ENCODE data around the gene PRLHR. TPM values are rescaled to one million over a fixed set of nuclear protein-coding genes. Genes with fewer than 3 reads are reported as not detected.

The PRLHR gene
- polyA plus RNA-seq, 1 donor, result 1.1 TPM

DNA sequence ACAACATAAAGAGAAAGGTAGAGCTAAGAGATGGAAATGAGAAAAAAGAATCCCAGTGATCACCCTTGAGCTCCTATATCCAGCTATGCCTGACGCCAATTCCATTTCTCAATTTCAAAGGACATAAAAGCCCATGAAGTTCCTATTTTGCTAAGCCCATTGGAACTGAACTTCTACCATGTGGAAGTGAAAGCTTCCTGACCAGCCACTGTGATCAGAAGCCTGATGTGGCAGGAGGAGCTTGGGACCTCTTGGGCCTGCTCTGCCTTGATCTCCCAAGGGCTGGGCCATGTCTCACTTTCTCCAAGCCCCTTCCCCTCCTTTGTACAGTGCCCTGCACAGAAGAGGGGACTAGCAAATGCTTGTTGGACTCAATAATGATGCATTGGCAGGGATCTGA lies 52.7 kb downstream of the PRLHR start:
- Histone ChIP-seq H3K36me3 (ENCODE audit: control insufficient read depth, insufficient read depth, low read length) (no peaks in the 10 kb centered on the region), H3K27ac (ENCODE audit: low read length) (no peak overlapping the region), H3K4me3 (ENCODE audit: low read length) (no peak overlapping the region), H3K27me3 (ENCODE audit: control insufficient read depth, insufficient read depth, low read length) (peaks cover 28% of the 10 kb centered on the region), H3K4me1 (ENCODE audit: control insufficient read depth, insufficient read depth, low read length) (no peaks in the 10 kb centered on the region), H3K9me3 (ENCODE audit: control insufficient read depth, low read depth, low read length) (no peaks in the 10 kb centered on the region)
- no peak for DNase-seq
- WGBS (ENCODE audit: insufficient coverage, low lambda C conversion rate), result no CpG with 5 or more reads among the region's 1 CpG

DNA sequence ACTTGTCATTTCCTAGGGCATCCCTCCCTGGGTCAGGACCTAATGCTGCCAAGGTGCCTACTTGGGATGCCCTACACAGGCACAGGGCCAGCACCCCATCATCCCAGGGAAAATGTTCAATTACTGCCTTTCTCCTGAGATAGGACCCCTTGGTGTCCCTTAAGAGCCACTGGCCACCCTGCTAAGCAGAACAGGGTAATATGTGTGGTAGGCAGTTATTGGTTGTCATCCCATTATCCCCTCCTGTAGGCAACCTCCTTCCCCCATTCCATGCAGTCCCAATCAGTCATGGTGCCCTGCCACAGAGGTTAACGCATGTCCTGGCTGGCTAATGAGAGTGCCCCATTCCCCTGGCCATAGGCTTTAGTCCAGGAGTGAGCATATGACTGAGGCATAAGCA lies 53.2 kb downstream of the PRLHR start:
- Histone ChIP-seq H3K27ac (ENCODE audit: low read length) (no peak overlapping the region), H3K9me3 (ENCODE audit: control insufficient read depth, low read depth, low read length) (no peaks in the 10 kb centered on the region), H3K4me3 (ENCODE audit: low read length) (no peak overlapping the region), H3K27me3 (ENCODE audit: control insufficient read depth, insufficient read depth, low read length) (peaks cover 28% of the 10 kb centered on the region), H3K36me3 (ENCODE audit: control insufficient read depth, insufficient read depth, low read length) (no peaks in the 10 kb centered on the region), H3K4me1 (ENCODE audit: control insufficient read depth, insufficient read depth, low read length) (no peaks in the 10 kb centered on the region)
- no CpG with 5 or more reads among the region's 1 CpG for WGBS (ENCODE audit: insufficient coverage, low lambda C conversion rate)
- no peak for DNase-seq

DNA sequence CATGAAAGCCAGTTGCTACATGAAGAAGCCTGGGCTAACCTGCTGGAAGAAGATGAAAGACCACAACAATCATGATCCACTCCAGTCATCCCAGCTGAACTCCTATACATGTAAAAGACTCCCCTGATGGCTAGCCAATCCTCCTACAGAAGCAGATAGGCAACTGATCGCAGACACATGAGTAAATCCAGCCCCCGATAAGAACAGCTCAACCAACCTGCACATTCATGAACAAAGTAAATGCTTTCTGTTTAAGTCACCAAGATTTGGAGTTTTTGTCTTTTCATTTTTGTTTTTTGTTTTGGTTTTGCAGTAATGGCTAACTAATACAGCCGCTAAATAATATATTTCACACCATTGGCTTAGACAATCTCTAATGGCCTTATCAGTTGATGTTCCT lies 53.7 kb downstream of the PRLHR start:
- no peaks in the 10 kb centered on the region for H3K9me3 ChIP-seq (ENCODE audit: control insufficient read depth, low read depth, low read length)
- H3K27ac ChIP-seq (ENCODE audit: low read length), result no peak overlapping the region
- 100% methylated on average over 1 of the region's 3 CpGs for WGBS (ENCODE audit: insufficient coverage, low lambda C conversion rate)
- DNase-seq, result no peak
- peaks cover 28% of the 10 kb centered on the region for H3K27me3 ChIP-seq (ENCODE audit: control insufficient read depth, insufficient read depth, low read length)
- no peaks in the 10 kb centered on the region for H3K36me3 ChIP-seq (ENCODE audit: control insufficient read depth, insufficient read depth, low read length)
- no peak overlapping the region for H3K4me3 ChIP-seq (ENCODE audit: low read length)
- no peaks in the 10 kb centered on the region for H3K4me1 ChIP-seq (ENCODE audit: control insufficient read depth, insufficient read depth, low read length)

Other genes starting within 250 kb of the PRLHR start
- gene CACUL1, start 159.3 kb upstream of the PRLHR start, polyA plus RNA-seq, result 24.1 TPM